ENCODE measurements around the gene GRAMD1B. TPM values are rescaled to one million over a fixed set of nuclear protein-coding genes. Genes with fewer than 3 reads are reported as not detected.

GRAMD1B gene
- polyA plus RNA-seq, 2 of the 4 experiments (the other 2 are of a cell fraction) = 55.5 to 108 TPM

DNA sequence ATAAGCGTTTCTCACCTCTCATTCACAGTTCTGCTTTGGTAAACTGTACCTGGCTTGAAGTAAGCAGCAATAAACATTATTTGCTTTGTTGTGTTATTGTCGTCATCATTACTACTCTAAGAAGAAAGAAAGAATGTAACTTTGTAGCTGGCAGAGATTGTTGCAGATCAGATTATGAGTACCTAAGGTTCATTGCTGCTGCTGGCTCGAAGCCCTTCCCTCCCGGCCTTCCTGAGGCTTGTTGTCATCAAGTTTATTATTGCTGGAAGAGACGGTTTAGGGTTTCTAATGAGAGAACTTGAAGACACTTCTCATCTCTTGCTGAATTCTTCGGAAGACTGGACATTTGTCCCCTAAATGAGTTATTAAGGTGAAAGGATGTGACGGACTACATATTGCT, 101.3 kb downstream of the GRAMD1B start:
- H3K4me1 ChIP-seq = peaks cover 17% of the 10 kb centered on the region
- WGBS (ENCODE audit: missing lambda C conversion rate) = 85% methylated on average over 7 of the region's 7 CpGs
- FAIRE-seq (no peak), DNase-seq (ENCODE audit: low read depth in 1 of 2, low spot score in 1 of 2) (no peak), ATAC-seq (no peak)
- H3K4me3 ChIP-seq = no peak overlapping the region
- H3K9me3 ChIP-seq = no peaks in the 10 kb centered on the region
- H3K4me2 ChIP-seq = no peak overlapping the region
- ChIA-PET POLR2A (no interaction called here), CTCF (interaction anchor here (0.7 to 1.0 kb wide), 2 partner anchors 76 to 99 kb away, joined by 3 read pairs; no protein-coding TSS in a partner anchor)
- no peak for TF ChIP-seq HDAC2 (IDR thresholded peaks at IDR 0.05)
- no peak for TF ChIP-seq FOXS1 (CRISPR knock-in tag; IDR thresholded peaks at IDR 0.05)
- no peak for TF ChIP-seq NPAS2 (CRISPR knock-in tag; IDR thresholded peaks at IDR 0.05; ENCODE audit: borderline replicate concordance)
- no peak overlapping the region for H3K27ac ChIP-seq

- peaks cover 25% of the 10 kb centered on the region for H3K4me1 ChIP-seq
- no peak overlapping the region for H3K27ac ChIP-seq
- ATAC-seq (peak in 1 of 2 experiments; percentile 56; a peak in 3 of 6 replicates), DNase-seq (ENCODE audit: low read depth in 1 of 2, low spot score in 1 of 2) (no peak), FAIRE-seq (no peak)
- ChIA-PET POLR2A (no interaction called here), CTCF (interaction anchor here (0.7 kb wide), 1 partner anchor 100 kb away, joined by 3 read pairs; no protein-coding TSS in a partner anchor)
- no peak overlapping the region for H3K4me3 ChIP-seq
- no peak overlapping the region for H3K4me2 ChIP-seq
- 83% methylated on average over 2 of the region's 4 CpGs for WGBS (ENCODE audit: missing lambda C conversion rate)
- no peak for TF ChIP-seq CBX2 (IDR thresholded peaks at IDR 0.05; ENCODE audit: borderline replicate concordance, low read depth)
- TF ChIP-seq JUN (IDR thresholded peaks at IDR 0.05) = no peak
- no peak for TF ChIP-seq RAD21 (conservative IDR thresholded peaks at IDR 0.05 in 1 of 2, IDR thresholded peaks at IDR 0.05 in 1 of 2)
- TF ChIP-seq ZNF302 (CRISPR knock-in tag; IDR thresholded peaks at IDR 0.05) = no peak
- no peak for TF ChIP-seq HOXA7 (CRISPR knock-in tag; IDR thresholded peaks at IDR 0.05)
- no peak for TF ChIP-seq FOSL2 (IDR thresholded peaks at IDR 0.05)
- no peak for TF ChIP-seq FOSL2 (CRISPR knock-in tag; IDR thresholded peaks at IDR 0.05)
- TF ChIP-seq SMC3 (IDR thresholded peaks at IDR 0.05) = no peak
- TF ChIP-seq HEYL (CRISPR knock-in tag; IDR thresholded peaks at IDR 0.05) = no peak
- TF ChIP-seq, protein P1, sequence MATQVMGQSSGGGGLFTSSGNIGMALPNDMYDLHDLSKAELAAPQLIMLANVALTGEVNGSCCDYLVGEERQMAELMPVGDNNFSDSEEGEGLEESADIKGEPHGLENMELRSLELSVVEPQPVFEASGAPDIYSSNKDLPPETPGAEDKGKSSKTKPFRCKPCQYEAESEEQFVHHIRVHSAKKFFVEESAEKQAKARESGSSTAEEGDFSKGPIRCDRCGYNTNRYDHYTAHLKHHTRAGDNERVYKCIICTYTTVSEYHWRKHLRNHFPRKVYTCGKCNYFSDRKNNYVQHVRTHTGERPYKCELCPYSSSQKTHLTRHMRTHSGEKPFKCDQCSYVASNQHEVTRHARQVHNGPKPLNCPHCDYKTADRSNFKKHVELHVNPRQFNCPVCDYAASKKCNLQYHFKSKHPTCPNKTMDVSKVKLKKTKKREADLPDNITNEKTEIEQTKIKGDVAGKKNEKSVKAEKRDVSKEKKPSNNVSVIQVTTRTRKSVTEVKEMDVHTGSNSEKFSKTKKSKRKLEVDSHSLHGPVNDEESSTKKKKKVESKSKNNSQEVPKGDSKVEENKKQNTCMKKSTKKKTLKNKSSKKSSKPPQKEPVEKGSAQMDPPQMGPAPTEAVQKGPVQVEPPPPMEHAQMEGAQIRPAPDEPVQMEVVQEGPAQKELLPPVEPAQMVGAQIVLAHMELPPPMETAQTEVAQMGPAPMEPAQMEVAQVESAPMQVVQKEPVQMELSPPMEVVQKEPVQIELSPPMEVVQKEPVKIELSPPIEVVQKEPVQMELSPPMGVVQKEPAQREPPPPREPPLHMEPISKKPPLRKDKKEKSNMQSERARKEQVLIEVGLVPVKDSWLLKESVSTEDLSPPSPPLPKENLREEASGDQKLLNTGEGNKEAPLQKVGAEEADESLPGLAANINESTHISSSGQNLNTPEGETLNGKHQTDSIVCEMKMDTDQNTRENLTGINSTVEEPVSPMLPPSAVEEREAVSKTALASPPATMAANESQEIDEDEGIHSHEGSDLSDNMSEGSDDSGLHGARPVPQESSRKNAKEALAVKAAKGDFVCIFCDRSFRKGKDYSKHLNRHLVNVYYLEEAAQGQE (IDR thresholded peaks at IDR 0.05) = no peak
- TF ChIP-seq CHD2 (IDR thresholded peaks at IDR 0.05; ENCODE audit: low read length, partially characterized antibody) = no peak
- TF ChIP-seq BCL3 (IDR thresholded peaks at IDR 0.05) = no peak
- TF ChIP-seq ATOH8 (CRISPR knock-in tag; IDR thresholded peaks at IDR 0.05; ENCODE audit: low read depth) = no peak
- TF ChIP-seq ZSCAN20 (CRISPR knock-in tag; IDR thresholded peaks at IDR 0.05) = no peak
- no peak for TF ChIP-seq POLR2A (IDR thresholded peaks at IDR 0.05; ENCODE audit: low read length)
- no peak for TF ChIP-seq EP300 (IDR thresholded peaks at IDR 0.05)
- TF ChIP-seq RFX5 (IDR thresholded peaks at IDR 0.05) = no peak
- no peak for TF ChIP-seq RARB (CRISPR knock-in tag; IDR thresholded peaks at IDR 0.05)
- no peaks in the 10 kb centered on the region for H3K9me3 ChIP-seq
Observed at GRCh38 chr11:123532131-123532530, 102.1 kb downstream of the GRAMD1B start.
